Trophoblast cell (in vitro differentiated cells and primary cell): ENCODE measurements around the gene KNSTRN.

Experiments
- DNase-seq, 2 donors: peaks; one replicate each; pipeline ENCODE4 v3.0.0-alpha.2; 2016
- H2AFZ ChIP-seq: 2 replicates; pipeline ENCODE4 v1.6.1; 2013; ENCODE audit warnings: low read length, moderate library complexity, mild to moderate bottlenecking; ENCODE audit not compliant: insufficient read depth, poor library complexity
- H2AK5ac ChIP-seq: 2 replicates; pipeline ENCODE4 v1.6.1; 2013; ENCODE audit warnings: mild to moderate bottlenecking, low read length
- H2BK120ac ChIP-seq: 2 replicates; pipeline ENCODE4 v1.6.1; 2013; ENCODE audit warnings: low read length, mild to moderate bottlenecking, moderate library complexity; ENCODE audit not compliant: insufficient read depth, poor library complexity
- H2BK12ac ChIP-seq: 2 replicates; pipeline ENCODE4 v1.6.1; 2013; ENCODE audit warnings: mild to moderate bottlenecking, low read length, moderate library complexity
- H2BK5ac ChIP-seq: 2 replicates; pipeline ENCODE4 v1.6.1; 2013; ENCODE audit warnings: low read length, low read depth, moderate library complexity, mild to moderate bottlenecking; ENCODE audit not compliant: poor library complexity
- H3K14ac ChIP-seq: 2 replicates; pipeline ENCODE4 v1.6.1; 2013; ENCODE audit warnings: mild to moderate bottlenecking, low read length
- H3K18ac ChIP-seq: 2 replicates; pipeline ENCODE4 v1.6.1; 2013; ENCODE audit warnings: mild to moderate bottlenecking, low read length
- H3K23ac ChIP-seq: 2 replicates; pipeline ENCODE4 v1.6.1; 2013; ENCODE audit warnings: low read length
- H3K27ac ChIP-seq: 2 replicates; pipeline ENCODE4 v1.5.1; 2013; ENCODE audit warnings: low read depth, mild to moderate bottlenecking, inconsistent platforms, low read length, moderate library complexity
- H3K27me3 ChIP-seq: 2 replicates; pipeline ENCODE4 v1.6.1; 2013; ENCODE audit warnings: inconsistent platforms, mild to moderate bottlenecking, low read length, moderate library complexity; ENCODE audit not compliant: insufficient read depth
- H3K36me3 ChIP-seq, 2 experiments: 1 replicate in 1 of 2; 2 replicates in 1 of 2; pipeline ENCODE4 v1.6.1; 2013; ENCODE audit warnings: low read length in 2 of 2, mild to moderate bottlenecking in 2 of 2, moderate library complexity in 1 of 2; ENCODE audit not compliant: insufficient read depth in 2 of 2, control insufficient read depth in 1 of 2
- H3K4ac ChIP-seq: 2 replicates; pipeline ENCODE4 v1.6.1; 2013; ENCODE audit warnings: low read depth, mild to moderate bottlenecking, low read length, moderate library complexity
- H3K4me1 ChIP-seq, 2 experiments: 1 replicate in 1 of 2; 2 replicates in 1 of 2; pipeline ENCODE4 v1.6.1; 2013; ENCODE audit warnings: low read length in 2 of 2, mild to moderate bottlenecking in 2 of 2, moderate library complexity in 1 of 2; ENCODE audit not compliant: insufficient read depth in 2 of 2, control insufficient read depth in 1 of 2
- H3K4me2 ChIP-seq: 2 replicates; pipeline ENCODE4 v1.6.1; 2013; ENCODE audit warnings: inconsistent platforms, mild to moderate bottlenecking, low read length, moderate library complexity
- H3K4me3 ChIP-seq: 2 replicates; pipeline ENCODE4 v1.5.1; 2013; ENCODE audit warnings: mild to moderate bottlenecking, low read depth, low read length, inconsistent platforms
- H3K79me1 ChIP-seq: one replicate; pipeline ENCODE4 v1.6.1; 2013; ENCODE audit warnings: low read length
- H3K79me2 ChIP-seq: 2 replicates; pipeline ENCODE4 v1.6.1; 2013; ENCODE audit warnings: low read length, mild to moderate bottlenecking; ENCODE audit not compliant: control insufficient read depth, insufficient read depth, poor library complexity
- H3K9ac ChIP-seq: 2 replicates; pipeline ENCODE4 v1.6.1; 2013; ENCODE audit warnings: mild to moderate bottlenecking, low read length
- H3K9me3 ChIP-seq: 2 replicates; pipeline ENCODE4 v1.6.1; 2013; ENCODE audit warnings: low read depth, mild to moderate bottlenecking, control low read depth, inconsistent platforms, low read length; ENCODE audit not compliant: insufficient read depth
- H4K12ac ChIP-seq: 2 replicates; pipeline ENCODE4 v1.6.1; 2013; ENCODE audit warnings: low read depth, mild to moderate bottlenecking, low read length, moderate library complexity
- H4K8ac ChIP-seq: 2 replicates; pipeline ENCODE4 v1.6.1; 2013; ENCODE audit warnings: low read depth, mild to moderate bottlenecking, low read length, moderate library complexity
- H4K91ac ChIP-seq: one replicate; pipeline ENCODE4 v1.6.1; 2013; ENCODE audit warnings: low read depth, mild to moderate bottlenecking, low read length, moderate library complexity
- WGBS: extraction: QIAGEN DNeasy Blood & Tissue Kit; methylation state at CpG from one replicate; pipeline ENCODE4 v1.1.7; 2013; ENCODE audit warnings: missing lambda C conversion rate; ENCODE audit not compliant: insufficient read length, insufficient coverage; ENCODE audit errors: extremely low coverage; 5-methylcytosine and 5-hydroxymethylcytosine counted together

The KNSTRN gene

GRCh38 chr15:40340740-40341400 lies 41.7 kb upstream of the KNSTRN start, which contains the start of gene CCDC9B:
Gene CCDC9B (minus strand): TSS chr15:40340939. CDS start chr15:40340819, 120 bp downstream.
- Histone ChIP-seq H2BK5ac (no peak within 1 kb of the TSS), H3K4me2 (no peak within 1 kb of the TSS), H3K9me3 (no peaks in the 10 kb centered on the region), H4K8ac (peak within 1 kb of the TSS; percentile 19), H3K27me3 (no peaks in the 10 kb centered on the region), H3K4ac (no peak within 1 kb of the TSS), H2AK5ac (peak within 1 kb of the TSS; percentile 22), H4K12ac (no peak within 1 kb of the TSS), H3K23ac (no peak within 1 kb of the TSS), H3K36me3 (no peaks in the 10 kb centered on the region), H3K18ac (no peak within 1 kb of the TSS), H3K4me1 (peaks cover 8 to 9% of the 10 kb centered on the region in 2 experiments), H3K79me1 (peaks cover 5% of the 10 kb centered on the region), H3K27ac (no peak within 1 kb of the TSS), H3K79me2 (no peaks in the 10 kb centered on the region), H3K14ac (peak within 1 kb of the TSS; percentile 29), H3K4me3 (no peak within 1 kb of the TSS), H3K9ac (no peak within 1 kb of the TSS), H2BK120ac (peak within 1 kb of the TSS; percentile 8), H2AFZ (no peak within 1 kb of the TSS), H2BK12ac (peak within 1 kb of the TSS; percentile 19), H4K91ac (peak within 1 kb of the TSS; percentile 9)
- peak in 1 of 2 donors; percentile 31 for DNase-seq
- WGBS, result no CpG with 5 or more reads among the region's 17 CpGs

GRCh38 chr15:40342416-40343320 lies 39.9 kb upstream of the KNSTRN start:
- Histone ChIP-seq H2BK5ac (no peak overlapping the region), H3K4me1 (peaks cover 1 to 4% of the 10 kb centered on the region in 2 experiments), H3K27ac (peak overlapping the region; percentile 6), H3K4ac (no peak overlapping the region), H4K12ac (no peak overlapping the region), H2AFZ (no peak overlapping the region), H2AK5ac (no peak overlapping the region), H3K79me1 (no peaks in the 10 kb centered on the region), H3K36me3 (no peaks in the 10 kb centered on the region), H3K27me3 (no peaks in the 10 kb centered on the region), H4K91ac (no peak overlapping the region), H3K9me3 (peaks cover 2% of the 10 kb centered on the region), H3K14ac (no peak overlapping the region), H2BK120ac (no peak overlapping the region), H3K18ac (no peak overlapping the region), H2BK12ac (no peak overlapping the region), H3K4me3 (no peak overlapping the region), H4K8ac (no peak overlapping the region), H3K9ac (no peak overlapping the region), H3K23ac (no peak overlapping the region), H3K79me2 (no peaks in the 10 kb centered on the region), H3K4me2 (no peak overlapping the region)
- no CpG with 5 or more reads among the region's 7 CpGs for WGBS
- DNase-seq, result no peak

GRCh38 chr15:40343512-40343911 lies 39.0 kb upstream of the KNSTRN start:
- no peak overlapping the region for H2BK12ac ChIP-seq

GRCh38 chr15:40344217-40344616 lies 38.3 kb upstream of the KNSTRN start:
- H3K18ac ChIP-seq, result no peak overlapping the region
- no peak overlapping the region for H3K27ac ChIP-seq
- H3K27me3 ChIP-seq, result no peaks in the 10 kb centered on the region
- peaks cover 0 to 3% of the 10 kb centered on the region in 2 experiments for H3K4me1 ChIP-seq
- H4K91ac ChIP-seq, result no peak overlapping the region
- H4K8ac ChIP-seq, result no peak overlapping the region
- WGBS, result no CpG with 5 or more reads among the region's 6 CpGs
- no peak overlapping the region for H3K4ac ChIP-seq
- no peak overlapping the region for H3K4me3 ChIP-seq
- no peak overlapping the region for H3K14ac ChIP-seq
- H3K79me1 ChIP-seq, result no peaks in the 10 kb centered on the region
- H2BK120ac ChIP-seq, result no peak overlapping the region
- no peak overlapping the region for H4K12ac ChIP-seq
- no peak overlapping the region for H2BK5ac ChIP-seq
- H3K4me2 ChIP-seq, result no peak overlapping the region
- no peak for DNase-seq
- H2BK12ac ChIP-seq, result no peak overlapping the region
- H2AFZ ChIP-seq, result no peak overlapping the region
- H3K23ac ChIP-seq, result no peak overlapping the region
- no peaks in the 10 kb centered on the region for H3K79me2 ChIP-seq
- H2AK5ac ChIP-seq, result no peak overlapping the region
- peaks cover 2% of the 10 kb centered on the region for H3K9me3 ChIP-seq
- H3K36me3 ChIP-seq, result no peaks in the 10 kb centered on the region
- no peak overlapping the region for H3K9ac ChIP-seq

More at GRCh38 chr15:40343512-40343911, 39.0 kb upstream of the KNSTRN start:
- Histone ChIP-seq H4K8ac (no peak overlapping the region), H3K27me3 (no peaks in the 10 kb centered on the region), H3K14ac (no peak overlapping the region), H3K36me3 (no peaks in the 10 kb centered on the region), H2AK5ac (no peak overlapping the region), H3K79me1 (no peaks in the 10 kb centered on the region), H3K9ac (no peak overlapping the region), H3K4me1 (peaks cover 0 to 3% of the 10 kb centered on the region in 2 experiments), H3K9me3 (peaks cover 2% of the 10 kb centered on the region), H4K91ac (no peak overlapping the region), H3K18ac (no peak overlapping the region), H3K23ac (no peak overlapping the region), H2BK5ac (no peak overlapping the region), H2AFZ (no peak overlapping the region), H4K12ac (no peak overlapping the region), H3K79me2 (no peaks in the 10 kb centered on the region), H3K4me2 (no peak overlapping the region), H3K4ac (no peak overlapping the region), H2BK120ac (no peak overlapping the region), H3K27ac (peak overlapping the region; percentile 6), H3K4me3 (no peak overlapping the region)
- no peak for DNase-seq
- WGBS, result no CpG with 5 or more reads among the region's 10 CpGs
